ENCODE results near the gene ARHGDIA.

DNA sequence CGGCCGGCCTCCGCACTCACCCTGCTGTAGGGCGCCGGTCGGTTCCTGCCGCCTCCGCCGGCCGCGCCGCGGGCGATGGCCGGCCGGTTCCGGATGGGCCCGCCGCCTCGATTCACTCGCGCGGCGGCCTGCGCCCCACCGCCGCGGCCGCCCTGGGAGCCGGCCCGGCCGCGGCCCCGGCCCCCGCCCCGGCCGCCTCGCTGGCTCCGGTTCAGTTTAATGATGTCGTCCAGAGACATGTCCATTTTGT is 20.1 kb upstream of the ARHGDIA start:
- TF ChIP-seq, protein P1, sequence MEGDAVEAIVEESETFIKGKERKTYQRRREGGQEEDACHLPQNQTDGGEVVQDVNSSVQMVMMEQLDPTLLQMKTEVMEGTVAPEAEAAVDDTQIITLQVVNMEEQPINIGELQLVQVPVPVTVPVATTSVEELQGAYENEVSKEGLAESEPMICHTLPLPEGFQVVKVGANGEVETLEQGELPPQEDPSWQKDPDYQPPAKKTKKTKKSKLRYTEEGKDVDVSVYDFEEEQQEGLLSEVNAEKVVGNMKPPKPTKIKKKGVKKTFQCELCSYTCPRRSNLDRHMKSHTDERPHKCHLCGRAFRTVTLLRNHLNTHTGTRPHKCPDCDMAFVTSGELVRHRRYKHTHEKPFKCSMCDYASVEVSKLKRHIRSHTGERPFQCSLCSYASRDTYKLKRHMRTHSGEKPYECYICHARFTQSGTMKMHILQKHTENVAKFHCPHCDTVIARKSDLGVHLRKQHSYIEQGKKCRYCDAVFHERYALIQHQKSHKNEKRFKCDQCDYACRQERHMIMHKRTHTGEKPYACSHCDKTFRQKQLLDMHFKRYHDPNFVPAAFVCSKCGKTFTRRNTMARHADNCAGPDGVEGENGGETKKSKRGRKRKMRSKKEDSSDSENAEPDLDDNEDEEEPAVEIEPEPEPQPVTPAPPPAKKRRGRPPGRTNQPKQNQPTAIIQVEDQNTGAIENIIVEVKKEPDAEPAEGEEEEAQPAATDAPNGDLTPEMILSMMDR (IDR thresholded peaks at IDR 0.05; ENCODE audit: poor library complexity): no peak
- TF ChIP-seq EZH2 (IDR thresholded peaks at IDR 0.05; ENCODE audit: borderline replicate concordance) (no peak), EZH2phosphoT487 (IDR thresholded peaks at IDR 0.05; ENCODE audit: low read depth, severe bottlenecking, unreplicated experiment) (no peak)

Data from hepatocyte (in vitro differentiated cells).